Activated CD8-positive, alpha-beta memory T cell treated with anti-CD3 and anti-CD28 coated beads, Interleukin-2, amount 50 U/mL, for 24 hours (primary cell): ENCODE measurements around the gene CYFIP2.

Experiments used
- DNase-seq: peaks from one replicate; pipeline ENCODE4 v3.0.0-alpha.2; 2020; ENCODE audit errors: extremely low read depth

Gene CYFIP2

GRCh38 chr5:157288405-157289163 lies 22.7 kb downstream of the CYFIP2 start:
- DNase-seq: no peak

GRCh38 chr5:157289164-157289819 lies 23.4 kb downstream of the CYFIP2 start:
- no peak for DNase-seq

GRCh38 chr5:157290156-157290980 lies 24.4 kb downstream of the CYFIP2 start:
- DNase-seq: no peak

GRCh38 chr5:157290981-157291711 lies 25.2 kb downstream of the CYFIP2 start:
- no peak for DNase-seq

GRCh38 chr5:157292599-157292998 lies 26.7 kb downstream of the CYFIP2 start:
- no peak for DNase-seq

GRCh38 chr5:157294407-157295091 lies 28.6 kb downstream of the CYFIP2 start:
- no peak for DNase-seq

- DNase-seq: no peak
Measured at GRCh38 chr5:157295247-157295646, 29.3 kb downstream of the CYFIP2 start.

GRCh38 chr5:157300564-157300963 lies 34.6 kb downstream of the CYFIP2 start:
- no peak for DNase-seq

GRCh38 chr5:157301066-157301465 lies 35.1 kb downstream of the CYFIP2 start:
- no peak for DNase-seq

GRCh38 chr5:157303023-157303422 lies 37.1 kb downstream of the CYFIP2 start:
- DNase-seq: no peak

- DNase-seq: no peak
Measured at GRCh38 chr5:157303667-157304327, 37.9 kb downstream of the CYFIP2 start.

GRCh38 chr5:157306081-157306480 lies 40.2 kb downstream of the CYFIP2 start:
- no peak for DNase-seq

GRCh38 chr5:157306692-157307471 lies 41.0 kb downstream of the CYFIP2 start:
- DNase-seq: no peak

- DNase-seq: no peak
Measured at GRCh38 chr5:157308836-157309465, 43.0 kb downstream of the CYFIP2 start.

- DNase-seq: no peak
Measured at GRCh38 chr5:157309796-157310195, 43.9 kb downstream of the CYFIP2 start.

- DNase-seq: no peak
Measured at GRCh38 chr5:157311595-157311994, 45.7 kb downstream of the CYFIP2 start.

GRCh38 chr5:157312492-157312891 lies 46.6 kb downstream of the CYFIP2 start:
- DNase-seq: no peak

- no peak for DNase-seq
Measured at GRCh38 chr5:157322581-157322980, 56.7 kb downstream of the CYFIP2 start.

- DNase-seq: no peak
Measured at GRCh38 chr5:157323107-157323706, 57.3 kb downstream of the CYFIP2 start.
